GM12878 (cell line): ENCODE measurements around the gene ADGRG7. TPM values are rescaled to one million over a fixed set of nuclear protein-coding genes. Genes with fewer than 3 reads are reported as not detected.

Source experiments
- ATAC-seq: fragments of 200-7000 bp; cut with Tn5 transposase; 3 replicates; pipeline ENCODE4 v1.9.1; 2020; ENCODE audit warnings: mild to moderate bottlenecking, moderate library complexity
- BruUV-seq: library from RNA; stranded (reverse); fragments of 400-500 nt; replicated peaks from 2 replicates; lab custom pipeline; 2021; lab: Mats Ljungman, UMichigan
- CTCF ChIA-PET: fragments of 300-600 bp; sonication (Branson Sonifier 250); formaldehyde crosslinking; extraction: SDS; loops from one replicate; lab custom pipeline; 2021; ENCODE audit warnings: inconsistent platforms; lab: Yijun Ruan, JAX
- POLR2A ChIA-PET: fragments of 350-600 bp; formaldehyde crosslinking; extraction: SDS; loops from one replicate; lab custom pipeline; 2021; ENCODE audit warnings: inconsistent platforms; lab: Charles Lee
- RAD21 ChIA-PET: fragments of 300-600 bp; sonication (Branson Sonifier 250); formaldehyde crosslinking; loops from one replicate; lab custom pipeline; 2023; ENCODE audit warnings: antibody characterized with exemption; ENCODE audit not compliant: unreplicated experiment; lab: Charles Lee
- SMC1A ChIA-PET: fragments of 300-600 bp; sonication (Branson Sonifier 250); formaldehyde crosslinking; loops from one replicate; lab custom pipeline; 2023; ENCODE audit not compliant: unreplicated experiment, uncharacterized antibody; lab: Charles Lee
- DNase-seq: peaks from one replicate; pipeline ENCODE4 v3.0.0-alpha.2; 2011; ENCODE audit warnings: low read depth, low spot score
- FAIRE-seq: peaks from 3 replicates; lab custom pipeline; 2011; peaks lifted over from hg19 to GRCh38; lab: Jason Lieb, UNC
- H2AFZ ChIP-seq: 2 replicates; pipeline ENCODE4 v1.6.0; 2011; ENCODE audit warnings: low read depth, low read length, control low read depth; ENCODE audit not compliant: control insufficient read depth
- H3K27ac ChIP-seq: 2 replicates; pipeline ENCODE4 v1.5.1; 2011; ENCODE audit warnings: control low read depth; ENCODE audit not compliant: control insufficient read depth, insufficient read depth
- H3K27me3 ChIP-seq, 2 experiments: replicated peaks in 1 of 2; 2 replicates each; pipeline versions ENCODE4 v1.6.0 to v1.6.1; 2011; ENCODE audit warnings: low read length in 1 of 2; ENCODE audit not compliant: control insufficient read depth in 2 of 2, insufficient read depth in 2 of 2
- H3K36me3 ChIP-seq, 2 experiments: 2 replicates each; pipeline ENCODE4 v1.5.1; 2011; ENCODE audit warnings: low read length in 1 of 2; ENCODE audit not compliant: control insufficient read depth in 2 of 2, insufficient read depth in 2 of 2
- H3K4me1 ChIP-seq: 2 replicates; pipeline ENCODE4 v1.6.1; 2011; ENCODE audit warnings: mild to moderate bottlenecking, low read length, moderate library complexity, mixed read lengths; ENCODE audit not compliant: control insufficient read depth, insufficient read depth
- H3K4me2 ChIP-seq: 2 replicates; pipeline ENCODE4 v1.6.0; 2011; ENCODE audit warnings: control low read depth; ENCODE audit not compliant: control insufficient read depth, insufficient read depth
- H3K4me3 ChIP-seq: fragments of 200-600 bp; sonication (generic); 2 replicates; pipeline ENCODE4 v1.5.1; 2016
- H3K79me2 ChIP-seq: 2 replicates; pipeline ENCODE4 v1.6.0; 2011; ENCODE audit warnings: low read length; ENCODE audit not compliant: control insufficient read depth, insufficient read depth
- H3K9ac ChIP-seq: 2 replicates; pipeline ENCODE4 v1.8.0; 2011; ENCODE audit warnings: low read length, control low read depth, mixed read lengths; ENCODE audit not compliant: control insufficient read depth, insufficient read depth
- H3K9me3 ChIP-seq: replicated peaks from 3 replicates; pipeline ENCODE4 v1.5.1; 2011; ENCODE audit warnings: mild to moderate bottlenecking, low read length; ENCODE audit not compliant: control insufficient read depth, insufficient read depth
- H4K20me1 ChIP-seq: 2 replicates; pipeline ENCODE4 v1.6.0; 2011; ENCODE audit not compliant: control insufficient read depth, insufficient read depth
- ASH2L ChIP-seq: fragments of 300-600, 200-600 bp; sonication (generic); IDR thresholded peaks from 2 replicates; pipeline ENCODE4 v1.6.1; 2017; ENCODE audit warnings: low read depth, mild to moderate bottlenecking, borderline replicate concordance
- ATF7 ChIP-seq: fragments of 450-650 bp; IDR thresholded peaks from 2 replicates; pipeline ENCODE4 v1.6.1; 2016; ENCODE audit warnings: low read depth, mild to moderate bottlenecking
- CUX1 ChIP-seq: IDR thresholded peaks from 2 replicates; pipeline ENCODE4 v1.6.1; 2012; ENCODE audit warnings: improper control_type of control experiment, low read depth, low read length; ENCODE audit not compliant: insufficient replicate concordance
- NR2C2 ChIP-seq: IDR thresholded peaks from 2 replicates; pipeline ENCODE4 v1.6.1; 2011; ENCODE audit warnings: borderline replicate concordance, low read depth; ENCODE audit not compliant: control insufficient read depth, insufficient read length
- NRF1 ChIP-seq: conservative IDR thresholded peaks from 2 replicates; pipeline ENCODE4 v1.6.1; 2011; ENCODE audit warnings: mild to moderate bottlenecking, low read depth, low read length, improper control_type of control experiment
- RUNX3 ChIP-seq: IDR thresholded peaks from 2 replicates; pipeline ENCODE4 v1.6.1; 2012; ENCODE audit warnings: low read length, inconsistent platforms
- SMARCA5 ChIP-seq: fragments of 450-650 bp; IDR thresholded peaks from 2 replicates; pipeline ENCODE4 v1.6.1; 2017; ENCODE audit warnings: mild to moderate bottlenecking
- SUPT20H ChIP-seq: IDR thresholded peaks from 2 replicates; pipeline ENCODE4 v1.6.1; 2011; ENCODE audit warnings: low read depth, mild to moderate bottlenecking, low read length, moderate library complexity, borderline replicate concordance; ENCODE audit not compliant: control insufficient read depth
- ZNF207 ChIP-seq: fragments of 450-650 bp; IDR thresholded peaks from 2 replicates; pipeline ENCODE4 v1.6.1; 2014; ENCODE audit warnings: antibody characterized with exemption, mild to moderate bottlenecking, borderline replicate concordance
- ZNF592 ChIP-seq: fragments of 450-650 bp; IDR thresholded peaks from 2 replicates; pipeline ENCODE4 v1.6.1; 2017; ENCODE audit warnings: mild to moderate bottlenecking, moderate library complexity
- WGBS: methylation state at CpG from one replicate; pipeline ENCODE4 v1.1.6; 2016; ENCODE audit warnings: low lambda C conversion rate; ENCODE audit not compliant: insufficient replicate concordance, insufficient coverage; ENCODE audit errors: missing lambda C conversion rate; 5-methylcytosine and 5-hydroxymethylcytosine counted together
- in situ Hi-C: fragments of 300-500 bp; cut with MboI; formaldehyde crosslinking; loops from 9 replicates; pipeline ENCODE4 v1.14.3; 2018; ENCODE audit warnings: mixed read lengths
- intact Hi-C: fragments of 100-400 bp; cut with micrococcal nuclease; formaldehyde crosslinking; loops from one replicate; pipeline ENCODE4 v1.14.2; 2022; ENCODE audit not compliant: unreplicated experiment
- polyA plus RNA-seq, 11 experiments: library from polyadenylated mRNA; depleted of rRNA in 4 of 11; unstranded in 6 of 11; stranded (reverse) in 5 of 11; fragments of >200 nt; fragmentation: Nextera tagmentation in 4 of 11; fragmentation: Illumina TruSeq in 1 of 11; extraction: Ambion mirVana in 4 of 11; extraction: Trizol in 1 of 11; gene quantifications; 1 replicate in 1 of 11; 2 replicates in 10 of 11; pipeline versions ENCODE4 v1.2.1 to v1.2.3, GENCODE V29; 2011 to 2016; ENCODE audit warnings: inconsistent platforms in 2 of 11, missing spikeins in 2 of 11, low read depth in 1 of 11
- total RNA-seq, 4 experiments: library from RNA; depleted of rRNA in 3 of 4; stranded (reverse); fragments of >200 nt in 3 of 4; fragmentation: Illumina TruSeq in 1 of 4; extraction: Trizol in 1 of 4; gene quantifications; 2 replicates each; pipeline versions ENCODE4 v1.2.1 to v1.2.3, GENCODE V29; 2013 to 2021
- TF ChIP-seq, protein P1 (sequence below): fragments of 450-650 bp; IDR thresholded peaks from 2 replicates; pipeline ENCODE4 v1.6.1; 2017; ENCODE audit warnings: borderline replicate concordance

The ADGRG7 gene
- total and polyA plus RNA-seq, 10 of the 15 experiments (the other 5 are each of a cell fraction or from before 2014, with no cell fraction given): 0.02 to 0.21 (median 0.14) TPM; not detected in 7

DNA sequence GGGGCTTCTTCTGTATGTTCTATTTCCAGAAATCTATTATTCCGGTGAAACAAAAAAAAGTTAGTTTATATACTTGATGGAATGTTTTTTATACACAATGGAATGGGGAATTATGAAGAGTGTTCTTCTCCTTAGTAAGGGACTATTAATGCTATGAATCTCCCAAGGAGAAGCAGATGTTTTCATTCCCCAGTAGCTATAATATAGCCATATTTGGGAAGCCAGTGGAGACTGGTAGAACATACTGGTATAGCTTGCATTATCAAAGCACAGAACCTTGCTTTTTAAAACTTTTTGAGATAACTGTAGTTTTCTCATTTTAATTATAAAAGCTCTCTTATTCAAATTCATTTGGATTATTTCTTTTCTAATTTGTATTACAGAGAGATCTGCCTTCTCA is 38.3 kb downstream of the ADGRG7 start:
- RAD21 ChIA-PET: interaction anchor here (0.9 to 4.4 kb wide), 5 partner anchors 13 to 185 kb away, joined by 3 to 22 read pairs (median 6); partner anchors contain the start of gene TFG
- CTCF ChIA-PET: interaction anchor here (0.6 to 1.7 kb wide), 13 partner anchors 8 to 816 kb away, joined by 3 to 8 read pairs (median 3); no protein-coding TSS in a partner anchor
- H3K27me3 ChIP-seq: no peaks in the 10 kb centered on the region
- TF ChIP-seq ZNF207 (no peak), SMARCA5 (no peak), ATF7 (no peak), ZNF592 (no peak), NRF1 (no peak), ASH2L (no peak), SUPT20H (no peak), CUX1 (no peak), RUNX3 (no peak), NR2C2 (no peak)
- TF ChIP-seq, protein P1, sequence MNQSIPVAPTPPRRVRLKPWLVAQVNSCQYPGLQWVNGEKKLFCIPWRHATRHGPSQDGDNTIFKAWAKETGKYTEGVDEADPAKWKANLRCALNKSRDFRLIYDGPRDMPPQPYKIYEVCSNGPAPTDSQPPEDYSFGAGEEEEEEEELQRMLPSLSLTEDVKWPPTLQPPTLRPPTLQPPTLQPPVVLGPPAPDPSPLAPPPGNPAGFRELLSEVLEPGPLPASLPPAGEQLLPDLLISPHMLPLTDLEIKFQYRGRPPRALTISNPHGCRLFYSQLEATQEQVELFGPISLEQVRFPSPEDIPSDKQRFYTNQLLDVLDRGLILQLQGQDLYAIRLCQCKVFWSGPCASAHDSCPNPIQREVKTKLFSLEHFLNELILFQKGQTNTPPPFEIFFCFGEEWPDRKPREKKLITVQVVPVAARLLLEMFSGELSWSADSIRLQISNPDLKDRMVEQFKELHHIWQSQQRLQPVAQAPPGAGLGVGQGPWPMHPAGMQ: no peak
- TF ChIP-seq, all 136 proteins: peak for 0
- no peak for DNase-seq
- no peak overlapping the region for H3K4me2 ChIP-seq
- SMC1A ChIA-PET: interaction anchor here (0.8 to 1.4 kb wide), 8 partner anchors 10 to 185 kb away, joined by 3 to 5 read pairs (median 4); no protein-coding TSS in a partner anchor
- no peaks in the 10 kb centered on the region for H3K9me3 ChIP-seq
- H4K20me1 ChIP-seq: no peaks in the 10 kb centered on the region
- POLR2A ChIA-PET: no interaction called here
- ATAC-seq: no peak
- FAIRE-seq: no peak
- H3K4me3 ChIP-seq: no peak overlapping the region
- no peaks in the 10 kb centered on the region; the same call in 1 of the 2 replicates for H3K4me1 ChIP-seq
- no peaks in the 10 kb centered on the region for H3K79me2 ChIP-seq
- BruUV-seq: no TSS peak
- intact Hi-C loops: no loop called here
- in situ Hi-C loops: no loop called here
- H3K27ac ChIP-seq: no peak overlapping the region
- H3K9ac ChIP-seq: no peak overlapping the region
- 100% methylated on average over 1 of the region's 1 CpG for WGBS
- no peak overlapping the region for H2AFZ ChIP-seq
- no peaks in the 10 kb centered on the region for H3K36me3 ChIP-seq
